ENCODE results near the gene PCDH15. TPM values are rescaled to one million over a fixed set of nuclear protein-coding genes. Genes with fewer than 3 reads are reported as not detected.

Gene PCDH15
- total RNA-seq, 2 experiments from 2014 or later, result not detected

- no peaks in the 10 kb centered on the region for H3K36me3 ChIP-seq (ENCODE audit: insufficient read depth, low read length)
- ChIA-PET CTCF (ENCODE audit: unreplicated experiment) (no interaction called here), POLR2A (no interaction called here)
- H2AFZ ChIP-seq (ENCODE audit: low read length), result no peak overlapping the region
- H3K4me2 ChIP-seq (ENCODE audit: low read length), result no peak overlapping the region
- H4K20me1 ChIP-seq (ENCODE audit: insufficient read depth, low read length), result no peaks in the 10 kb centered on the region
- H3K9me3 ChIP-seq (ENCODE audit: low read length), result no peaks in the 10 kb centered on the region
- H3K27ac ChIP-seq (ENCODE audit: low read depth, low read length, poor library complexity, severe bottlenecking), result no peak overlapping the region
- TF ChIP-seq EZH2phosphoT487 (IDR thresholded peaks at IDR 0.05; ENCODE audit: borderline replicate concordance, low read depth, low read length) (no peak), CTCF (conservative IDR thresholded peaks at IDR 0.05; ENCODE audit: low read length) (no peak)
- no peaks in the 10 kb centered on the region for H3K9me2 ChIP-seq (ENCODE audit: insufficient read depth, low read length)
- H3K4me1 ChIP-seq (ENCODE audit: insufficient read depth, low read length, poor library complexity, severe bottlenecking), result no peaks in the 10 kb centered on the region
- H3K79me2 ChIP-seq (ENCODE audit: insufficient read depth, low read depth, low read length), result no peaks in the 10 kb centered on the region
- no TSS peak for BruUV-seq (replicated peaks)
- intact Hi-C loops (cut with micrococcal nuclease; ENCODE audit: unreplicated experiment), result no loop called here
- no peak for DNase-seq (ENCODE audit: low spot score)
- no peak overlapping the region for H3K4me3 ChIP-seq (ENCODE audit: low read depth, low read length, poor library complexity, severe bottlenecking)
Measured at GRCh38 chr10:53852450-53853175, 948.4 kb downstream of the PCDH15 start.

GRCh38 chr10:53846809-53847208 lies 954.2 kb downstream of the PCDH15 start:
- H3K4me1 ChIP-seq (ENCODE audit: insufficient read depth, low read length, poor library complexity, severe bottlenecking), result no peaks in the 10 kb centered on the region
- H3K79me2 ChIP-seq (ENCODE audit: insufficient read depth, low read depth, low read length), result no peaks in the 10 kb centered on the region
- ChIA-PET CTCF (ENCODE audit: unreplicated experiment) (no interaction called here), POLR2A (no interaction called here)
- H2AFZ ChIP-seq (ENCODE audit: low read length), result no peak overlapping the region
- H3K4me3 ChIP-seq (ENCODE audit: low read depth, low read length, poor library complexity, severe bottlenecking), result no peak overlapping the region
- no TSS peak for BruUV-seq (replicated peaks)
- no peak overlapping the region for H3K4me2 ChIP-seq (ENCODE audit: low read length)
- no peak overlapping the region for H3K27ac ChIP-seq (ENCODE audit: low read depth, low read length, poor library complexity, severe bottlenecking)
- no peaks in the 10 kb centered on the region for H4K20me1 ChIP-seq (ENCODE audit: insufficient read depth, low read length)
- H3K36me3 ChIP-seq (ENCODE audit: insufficient read depth, low read length), result no peaks in the 10 kb centered on the region
- H3K9me3 ChIP-seq (ENCODE audit: low read length), result no peaks in the 10 kb centered on the region
- no peaks in the 10 kb centered on the region for H3K9me2 ChIP-seq (ENCODE audit: insufficient read depth, low read length)
- DNase-seq (ENCODE audit: low spot score), result no peak
- intact Hi-C loops (cut with micrococcal nuclease; ENCODE audit: unreplicated experiment), result no loop called here
- TF ChIP-seq EZH2phosphoT487 (IDR thresholded peaks at IDR 0.05; ENCODE audit: borderline replicate concordance, low read depth, low read length) (no peak), CTCF (conservative IDR thresholded peaks at IDR 0.05; ENCODE audit: low read length) (peak; percentile 42; the same call in 1 of the 2 replicates)

- no peaks in the 10 kb centered on the region for H3K9me3 ChIP-seq (ENCODE audit: low read length)
- intact Hi-C loops (cut with micrococcal nuclease; ENCODE audit: unreplicated experiment), result no loop called here
- H3K27ac ChIP-seq (ENCODE audit: low read depth, low read length, poor library complexity, severe bottlenecking), result no peak overlapping the region
- no peak overlapping the region for H3K4me2 ChIP-seq (ENCODE audit: low read length)
- no peak for DNase-seq (ENCODE audit: low spot score)
- H4K20me1 ChIP-seq (ENCODE audit: insufficient read depth, low read length), result no peaks in the 10 kb centered on the region
- CTCF ChIA-PET (ENCODE audit: unreplicated experiment), result no interaction called here
- no peaks in the 10 kb centered on the region for H3K4me1 ChIP-seq (ENCODE audit: insufficient read depth, low read length, poor library complexity, severe bottlenecking)
- POLR2A ChIA-PET, result no interaction called here
- H3K9me2 ChIP-seq (ENCODE audit: insufficient read depth, low read length), result no peaks in the 10 kb centered on the region
- no TSS peak for BruUV-seq (replicated peaks)
- TF ChIP-seq EZH2phosphoT487 (IDR thresholded peaks at IDR 0.05; ENCODE audit: borderline replicate concordance, low read depth, low read length) (no peak), CTCF (conservative IDR thresholded peaks at IDR 0.05; ENCODE audit: low read length) (no peak)
- H3K4me3 ChIP-seq (ENCODE audit: low read depth, low read length, poor library complexity, severe bottlenecking), result no peak overlapping the region
- H3K79me2 ChIP-seq (ENCODE audit: insufficient read depth, low read depth, low read length), result no peaks in the 10 kb centered on the region
- H2AFZ ChIP-seq (ENCODE audit: low read length), result no peak overlapping the region
- no peaks in the 10 kb centered on the region for H3K36me3 ChIP-seq (ENCODE audit: insufficient read depth, low read length)
Measured at GRCh38 chr10:53843736-53844362, 957.2 kb downstream of the PCDH15 start.

Measured in OCI-LY7 (cell line).